Fibroblast of lung (primary cell): ENCODE measurements around the gene ITGAD. TPM values are rescaled to one million over a fixed set of nuclear protein-coding genes. Genes with fewer than 3 reads are reported as not detected.
"Not testable (repeated sequence)": the region's sequence is repeated elsewhere in the genome, so short reads cannot be mapped to it uniquely, and the experiment has no call there.

ENCODE experiments used
- DNase-seq, 2 donors: peaks; one replicate each; pipeline versions ENCODE4 v3.0.0 to v3.0.0-alpha.2; 2010; ENCODE audit warnings: low read depth in 2 of 2
- H2AFZ ChIP-seq: 2 replicates; pipeline ENCODE4 v1.5.1; 2012; ENCODE audit warnings: low read length, control low read depth, inconsistent platforms
- H3K27ac ChIP-seq: 2 replicates; pipeline ENCODE4 v1.5.1; 2011; ENCODE audit warnings: low read length, control low read depth; ENCODE audit not compliant: insufficient read depth
- H3K27me3 ChIP-seq: 2 replicates; pipeline ENCODE4 v1.5.1; 2011; ENCODE audit warnings: mild to moderate bottlenecking, low read length; ENCODE audit not compliant: control insufficient read depth, insufficient read depth
- H3K36me3 ChIP-seq: 2 replicates; pipeline ENCODE4 v1.5.1; 2011; ENCODE audit warnings: low read length; ENCODE audit not compliant: control insufficient read depth, insufficient read depth
- H3K4me1 ChIP-seq: 2 replicates; pipeline ENCODE4 v1.5.1; 2011; ENCODE audit warnings: low read length; ENCODE audit not compliant: control insufficient read depth, insufficient read depth; ENCODE audit errors: extremely low read depth
- H3K4me2 ChIP-seq: 2 replicates; pipeline ENCODE4 v1.5.1; 2011; ENCODE audit warnings: low read length, control low read depth; ENCODE audit not compliant: insufficient read depth; ENCODE audit errors: extremely low read depth
- H3K4me3 ChIP-seq, 4 experiments: fragments of 200-600 bp in 1 of 4; sonication (generic) in 1 of 4; replicated peaks in 1 of 4; 2 replicates each; pipeline ENCODE4 v1.5.1; 2011 to 2016; ENCODE audit warnings: low read length in 4 of 4, low read depth in 3 of 4, mild to moderate bottlenecking in 3 of 4, control low read depth in 2 of 4, inconsistent platforms in 1 of 4, mixed read lengths in 1 of 4; ENCODE audit not compliant: insufficient read depth in 1 of 4; ENCODE audit errors: control extremely low read depth in 1 of 4
- H3K79me2 ChIP-seq: 2 replicates; pipeline ENCODE4 v1.5.1; 2012; ENCODE audit warnings: mild to moderate bottlenecking, low read length, inconsistent platforms; ENCODE audit not compliant: control insufficient read depth, insufficient read depth
- H3K9ac ChIP-seq: 2 replicates; pipeline ENCODE4 v1.5.1; 2011; ENCODE audit warnings: mild to moderate bottlenecking, low read length, control low read depth; ENCODE audit not compliant: insufficient read depth
- H3K9me3 ChIP-seq: 2 replicates; pipeline ENCODE4 v1.5.1; 2012; ENCODE audit warnings: low read depth, low read length; ENCODE audit not compliant: control insufficient read depth, insufficient read depth
- H4K20me1 ChIP-seq: 2 replicates; pipeline ENCODE4 v1.5.1; 2011; ENCODE audit warnings: low read length; ENCODE audit not compliant: control insufficient read depth, insufficient read depth; ENCODE audit errors: extremely low read depth
- CTCF ChIP-seq, 2 donors: IDR thresholded peaks in 1 of 2; conservative IDR thresholded peaks in 1 of 2; 1 replicate in 1 of 2; 2 replicates in 1 of 2; pipeline ENCODE4 v1.5.1; 2011 to 2012; ENCODE audit warnings: low read length in 2 of 2, control low read depth in 1 of 2, inconsistent platforms in 1 of 2, low read depth in 1 of 2, mild to moderate bottlenecking in 1 of 2
- EZH2 ChIP-seq: IDR thresholded peaks from 2 replicates; pipeline ENCODE4 v1.5.1; 2012; ENCODE audit warnings: low read length, control low read depth, mild to moderate bottlenecking; ENCODE audit errors: missing control alignments
- polyA plus RNA-seq, 2 donors: library from polyadenylated mRNA; depleted of rRNA in 1 of 2; stranded (reverse) in 1 of 2; unstranded in 1 of 2; fragments of >200 nt; gene quantifications; 2 replicates each; pipeline ENCODE4 v1.2.1, GENCODE V29; 2011 to 2012; ENCODE audit warnings: missing spikeins in 1 of 2
- total RNA-seq: library from RNA; depleted of rRNA; stranded (reverse); fragments of >200 nt; gene quantifications from 2 replicates; pipeline ENCODE4 v1.2.1, GENCODE V29; 2014

The ITGAD gene
- total and polyA plus RNA-seq, 2 donors (not counting 1 experiment from before 2014, with no cell fraction given) = not detected

GRCh38 chr16:31413943-31414342, 20.8 kb downstream of the ITGAD start:
- Histone ChIP-seq H3K36me3 (no peaks in the 10 kb centered on the region), H3K27me3 (no peaks in the 10 kb centered on the region), H3K4me3 (no peak overlapping the region), H3K4me1 (no peaks in the 10 kb centered on the region), H3K4me2 (no peak overlapping the region), H3K9me3 (no peaks in the 10 kb centered on the region), H2AFZ (no peak overlapping the region), H4K20me1 (no peaks in the 10 kb centered on the region), H3K27ac (no peak overlapping the region), H3K9ac (no peak overlapping the region), H3K79me2 (no peaks in the 10 kb centered on the region)
- DNase-seq = no peak
- TF ChIP-seq CTCF (conservative IDR thresholded peaks at IDR 0.05 in 1 of 2, IDR thresholded peaks at IDR 0.05 in 1 of 2; ENCODE audit: low read depth in 1 of 2, low read length in 2 of 2) (no peak), EZH2 (no peak)

- Histone ChIP-seq H3K4me3 (no peak overlapping the region), H3K4me2 (no peak overlapping the region), H3K9ac (no peak overlapping the region), H3K4me1 (no peaks in the 10 kb centered on the region), H3K27me3 (no peaks in the 10 kb centered on the region), H3K27ac (no peak overlapping the region), H3K9me3 (no peaks in the 10 kb centered on the region), H4K20me1 (no peaks in the 10 kb centered on the region), H3K79me2 (no peaks in the 10 kb centered on the region), H3K36me3 (no peaks in the 10 kb centered on the region), H2AFZ (no peak overlapping the region)
- no peak for TF ChIP-seq CTCF (conservative IDR thresholded peaks at IDR 0.05 in 1 of 2, IDR thresholded peaks at IDR 0.05 in 1 of 2; ENCODE audit: low read depth in 1 of 2, low read length in 2 of 2)
- no peak for TF ChIP-seq EZH2
- no peak for DNase-seq
Measured at GRCh38 chr16:31414706-31415105, 21.6 kb downstream of the ITGAD start.

GRCh38 chr16:31416371-31416770, 23.2 kb downstream of the ITGAD start:
- no peaks in the 10 kb centered on the region for H4K20me1 ChIP-seq
- H3K27me3 ChIP-seq = no peaks in the 10 kb centered on the region
- H3K4me3 ChIP-seq = no peak overlapping the region
- no peak overlapping the region for H3K9ac ChIP-seq
- H2AFZ ChIP-seq = no peak overlapping the region
- DNase-seq = no peak
- no peaks in the 10 kb centered on the region for H3K79me2 ChIP-seq
- no peaks in the 10 kb centered on the region for H3K36me3 ChIP-seq
- no peaks in the 10 kb centered on the region for H3K4me1 ChIP-seq
- H3K27ac ChIP-seq = no peak overlapping the region
- H3K9me3 ChIP-seq = no peaks in the 10 kb centered on the region
- no peak for TF ChIP-seq CTCF (conservative IDR thresholded peaks at IDR 0.05 in 1 of 2, IDR thresholded peaks at IDR 0.05 in 1 of 2; ENCODE audit: low read depth in 1 of 2, low read length in 2 of 2)
- TF ChIP-seq EZH2 = no peak
- H3K4me2 ChIP-seq = no peak overlapping the region

- not testable (repeated sequence) for H3K27me3 ChIP-seq, H3K9me3 ChIP-seq, H4K20me1 ChIP-seq, H3K36me3 ChIP-seq, H3K4me3 ChIP-seq, H3K27ac ChIP-seq, H3K4me1 ChIP-seq, H3K79me2 ChIP-seq, DNase-seq, H2AFZ ChIP-seq, H3K9ac ChIP-seq, H3K4me2 ChIP-seq
Measured at GRCh38 chr16:31417036-31417435, 23.9 kb downstream of the ITGAD start.
